ENCODE measurements around the gene DNMBP.
"Not testable (repeated sequence)": the region's sequence is repeated elsewhere in the genome, so short reads cannot be mapped to it uniquely, and the experiment has no call there.

Gene DNMBP

GRCh38 chr10:99844433-99844955 is 165.3 kb downstream of the DNMBP start:
- ChIA-PET POLR2A (interaction anchor here (1.6 kb wide), 1 partner anchor 112 kb away, joined by 7 read pairs; the partner anchor contains the start of genes COX15 and CUTC), CTCF (interaction anchor here (1.1 to 6.6 kb wide), 3 partner anchors 16 to 203 kb away, joined by 4 to 73 read pairs (median 9); no protein-coding TSS in a partner anchor)
- no peak for DNase-seq (ENCODE audit: extremely low spot score)
- TF ChIP-seq SUZ12 (IDR thresholded peaks at IDR 0.05), result no peak
- TF ChIP-seq NFRKB (IDR thresholded peaks at IDR 0.05), result no peak
- no peak for TF ChIP-seq FOXK2 (IDR thresholded peaks at IDR 0.05)
- TF ChIP-seq HDGF (IDR thresholded peaks at IDR 0.05; ENCODE audit: borderline replicate concordance), result no peak
- TF ChIP-seq SP1 (IDR thresholded peaks at IDR 0.05), result no peak
- no peak for TF ChIP-seq ARNT (IDR thresholded peaks at IDR 0.05)
- TF ChIP-seq L3MBTL2 (conservative IDR thresholded peaks at IDR 0.05), result no peak
- TF ChIP-seq TARDBP (IDR thresholded peaks at IDR 0.05), result no peak
- no peak for TF ChIP-seq BHLHE40 (IDR thresholded peaks at IDR 0.05; ENCODE audit: borderline replicate concordance)
- TF ChIP-seq PKNOX1 (IDR thresholded peaks at IDR 0.05), result no peak
- no peak for TF ChIP-seq LEF1 (IDR thresholded peaks at IDR 0.05; ENCODE audit: borderline replicate concordance)

GRCh38 chr10:99843310-99843709 is 166.4 kb downstream of the DNMBP start:
- CTCF ChIA-PET, result no interaction called here
- POLR2A ChIA-PET, result no interaction called here
- TF ChIP-seq BHLHE40 (IDR thresholded peaks at IDR 0.05; ENCODE audit: borderline replicate concordance) (no peak), ELF4 (IDR thresholded peaks at IDR 0.05) (no peak), L3MBTL2 (conservative IDR thresholded peaks at IDR 0.05) (no peak), FOXM1 (IDR thresholded peaks at IDR 0.05; ENCODE audit: borderline replicate concordance) (no peak), FOXA1 (IDR thresholded peaks at IDR 0.05) (no peak), HDGF (IDR thresholded peaks at IDR 0.05; ENCODE audit: borderline replicate concordance) (no peak), SP1 (IDR thresholded peaks at IDR 0.05) (no peak), ZNF384 (IDR thresholded peaks at IDR 0.05) (no peak), TARDBP (IDR thresholded peaks at IDR 0.05) (no peak), NFRKB (IDR thresholded peaks at IDR 0.05) (no peak), ARNT (IDR thresholded peaks at IDR 0.05) (no peak), CTBP1 (IDR thresholded peaks at IDR 0.05; ENCODE audit: borderline replicate concordance) (no peak), LEF1 (IDR thresholded peaks at IDR 0.05; ENCODE audit: borderline replicate concordance) (no peak), FOXK2 (IDR thresholded peaks at IDR 0.05) (no peak), SUZ12 (IDR thresholded peaks at IDR 0.05) (no peak), PKNOX1 (IDR thresholded peaks at IDR 0.05) (no peak)
- DNase-seq (ENCODE audit: extremely low spot score), result no peak

GRCh38 chr10:99841746-99842145 is 168.0 kb downstream of the DNMBP start:
- CTCF ChIA-PET, result no interaction called here
- TF ChIP-seq NFRKB (IDR thresholded peaks at IDR 0.05), result no peak
- no peak for TF ChIP-seq TARDBP (IDR thresholded peaks at IDR 0.05)
- TF ChIP-seq SP1 (IDR thresholded peaks at IDR 0.05), result no peak
- no peak for TF ChIP-seq CTBP1 (IDR thresholded peaks at IDR 0.05; ENCODE audit: borderline replicate concordance)
- no peak for TF ChIP-seq FOXA1 (IDR thresholded peaks at IDR 0.05)
- TF ChIP-seq ELF4 (IDR thresholded peaks at IDR 0.05), result no peak
- TF ChIP-seq FOXK2 (IDR thresholded peaks at IDR 0.05), result no peak
- no peak for TF ChIP-seq PKNOX1 (IDR thresholded peaks at IDR 0.05)
- TF ChIP-seq ZNF384 (IDR thresholded peaks at IDR 0.05), result no peak
- no peak for TF ChIP-seq ARNT (IDR thresholded peaks at IDR 0.05)
- TF ChIP-seq LEF1 (IDR thresholded peaks at IDR 0.05; ENCODE audit: borderline replicate concordance), result no peak
- no peak for DNase-seq (ENCODE audit: extremely low spot score)
- POLR2A ChIA-PET, result no interaction called here

- CTCF ChIA-PET; POLR2A ChIA-PET; DNase-seq (ENCODE audit: extremely low spot score): not testable (repeated sequence)
Observed at GRCh38 chr10:99840859-99841258, 168.9 kb downstream of the DNMBP start.

- ChIA-PET POLR2A (no interaction called here), CTCF (interaction anchor here (1.4 kb wide), 1 partner anchor 9 kb away, joined by 4 read pairs; no protein-coding TSS in a partner anchor)
- TF ChIP-seq PKNOX1 (IDR thresholded peaks at IDR 0.05) (no peak), LEF1 (IDR thresholded peaks at IDR 0.05; ENCODE audit: borderline replicate concordance) (no peak), L3MBTL2 (conservative IDR thresholded peaks at IDR 0.05) (no peak), SUZ12 (IDR thresholded peaks at IDR 0.05) (no peak), FOXM1 (IDR thresholded peaks at IDR 0.05; ENCODE audit: borderline replicate concordance) (no peak), TARDBP (IDR thresholded peaks at IDR 0.05) (no peak), FOXK2 (IDR thresholded peaks at IDR 0.05) (no peak), BHLHE40 (IDR thresholded peaks at IDR 0.05; ENCODE audit: borderline replicate concordance) (no peak)
Observed at GRCh38 chr10:99836711-99837110, 173.0 kb downstream of the DNMBP start.

GRCh38 chr10:99835947-99836346 is 173.8 kb downstream of the DNMBP start:
- no peak for DNase-seq (ENCODE audit: extremely low spot score)
- ChIA-PET POLR2A (no interaction called here), CTCF (interaction anchor here (1.4 kb wide), 1 partner anchor 10 kb away, joined by 4 read pairs; no protein-coding TSS in a partner anchor)
- TF ChIP-seq NFRKB (IDR thresholded peaks at IDR 0.05) (no peak), HDGF (IDR thresholded peaks at IDR 0.05; ENCODE audit: borderline replicate concordance) (no peak), FOXK2 (IDR thresholded peaks at IDR 0.05) (no peak), LEF1 (IDR thresholded peaks at IDR 0.05; ENCODE audit: borderline replicate concordance) (no peak), SP1 (IDR thresholded peaks at IDR 0.05) (no peak), ZNF384 (IDR thresholded peaks at IDR 0.05) (no peak)

More at GRCh38 chr10:99836711-99837110, 173.0 kb downstream of the DNMBP start:
- no peak for DNase-seq (ENCODE audit: extremely low spot score)

All from HEK293T (cell line).